ENCODE results near the gene NID2. TPM values are rescaled to one million over a fixed set of nuclear protein-coding genes. Genes with fewer than 3 reads are reported as not detected.
A peak's percentile ranks its signal among the peaks of the same experiment; 100 is the strongest.

The NID2 gene
- total RNA-seq, 1 experiment from 2014 or later: 12.6 TPM

- intact Hi-C loops (cut with micrococcal nuclease; ENCODE audit: unreplicated experiment): loop anchor here (10.0 kb wide), 1 partner anchor 285 kb away; no protein-coding TSS in a partner anchor
- no TSS peak for BruUV-seq (replicated peaks)
- DNase-seq (ENCODE audit: low spot score): peak; percentile 95
- TF ChIP-seq EZH2 (IDR thresholded peaks at IDR 0.05; ENCODE audit: borderline replicate concordance, low read depth, low read length, poor library complexity, severe bottlenecking) (no peak), CTCF (conservative IDR thresholded peaks at IDR 0.05; ENCODE audit: low read depth, low read length) (no peak)
- no peaks in the 10 kb centered on the region for H3K9me3 ChIP-seq (ENCODE audit: low read depth, low read length, poor library complexity, severe bottlenecking)
- H3K4me3 ChIP-seq (ENCODE audit: low read depth, low read length, poor library complexity, severe bottlenecking): peak within 1 kb of the TSS; percentile 81
- POLR2A ChIA-PET (ENCODE audit: low non-redundant PET): no interaction called here
- H3K27ac ChIP-seq (ENCODE audit: low read depth, low read length, poor library complexity, severe bottlenecking): peak within 1 kb of the TSS; percentile 81
- peaks cover 37% of the 10 kb centered on the region for H3K36me3 ChIP-seq (ENCODE audit: insufficient read depth, low read length, poor library complexity, severe bottlenecking)
- no peaks in the 10 kb centered on the region for H3K27me3 ChIP-seq (replicated peaks; ENCODE audit: insufficient read depth, low read depth, low read length, poor library complexity)
- CTCF ChIA-PET: no interaction called here
- peaks cover 3% of the 10 kb centered on the region for H3K4me1 ChIP-seq (ENCODE audit: insufficient read depth, low read length, poor library complexity, severe bottlenecking)
Observed at GRCh38 chr14:51989293-51990234, 79.3 kb downstream of the NID2 start, which contains the start of gene RTRAF. TSS of gene RTRAF (plus strand) at chr14:51989546. CDS start at chr14:51989640, 94 bp downstream.

GRCh38 chr14:51988221-51988620, 80.6 kb downstream of the NID2 start:
- BruUV-seq (replicated peaks): no TSS peak
- intact Hi-C loops (cut with micrococcal nuclease; ENCODE audit: unreplicated experiment): no loop called here
- CTCF ChIA-PET: interaction anchor here (0.9 kb wide), 1 partner anchor 9 kb away, joined by 3 read pairs; no protein-coding TSS in a partner anchor

More at GRCh38 chr14:51988221-51988620, 80.6 kb downstream of the NID2 start:
- Histone ChIP-seq H3K4me1 (ENCODE audit: insufficient read depth, low read length, poor library complexity, severe bottlenecking) (peaks cover 3% of the 10 kb centered on the region), H3K36me3 (ENCODE audit: insufficient read depth, low read length, poor library complexity, severe bottlenecking) (peaks cover 23% of the 10 kb centered on the region), H3K27me3 (replicated peaks; ENCODE audit: insufficient read depth, low read depth, low read length, poor library complexity) (no peaks in the 10 kb centered on the region), H3K27ac (ENCODE audit: low read depth, low read length, poor library complexity, severe bottlenecking) (no peak overlapping the region), H3K4me3 (ENCODE audit: low read depth, low read length, poor library complexity, severe bottlenecking) (no peak overlapping the region), H3K9me3 (ENCODE audit: low read depth, low read length, poor library complexity, severe bottlenecking) (no peaks in the 10 kb centered on the region)
- no peak for DNase-seq (ENCODE audit: low spot score)
- TF ChIP-seq EZH2 (IDR thresholded peaks at IDR 0.05; ENCODE audit: borderline replicate concordance, low read depth, low read length, poor library complexity, severe bottlenecking): no peak
- TF ChIP-seq CTCF (conservative IDR thresholded peaks at IDR 0.05; ENCODE audit: low read depth, low read length): no peak
- POLR2A ChIA-PET (ENCODE audit: low non-redundant PET): no interaction called here

All from A673 (cell line).